Neural progenitor cell (in vitro differentiated cells): ENCODE data around the gene HMGB3. TPM values are rescaled to one million over a fixed set of nuclear protein-coding genes. Genes with fewer than 3 reads are reported as not detected.

Experiments
- DNase-seq: peaks from one replicate; pipeline ENCODE4 v3.0.0-alpha.2; 2016; ENCODE audit warnings: low spot score
- H2AFZ ChIP-seq: fragments of 200-600 bp; sonication (generic); replicated peaks from 2 replicates; pipeline ENCODE4 v1.6.1; 2016; ENCODE audit warnings: antibody characterized with exemption
- H3F3A ChIP-seq: fragments of 200-600 bp; sonication (generic); 2 replicates; pipeline ENCODE4 v1.6.1; 2016; ENCODE audit warnings: antibody characterized with exemption, low read depth
- H3K27ac ChIP-seq: fragments of 200-600 bp; sonication (generic); 2 replicates; pipeline ENCODE4 v1.5.1; 2016; ENCODE audit warnings: mild to moderate bottlenecking
- H3K27me3 ChIP-seq: fragments of 200-600 bp; sonication (generic); 2 replicates; pipeline ENCODE4 v1.6.1; 2016; ENCODE audit warnings: mild to moderate bottlenecking, moderate library complexity
- H3K36me3 ChIP-seq: fragments of 200-600 bp; sonication (generic); 2 replicates; pipeline ENCODE4 v1.5.1; 2016
- H3K4me1 ChIP-seq: fragments of 200-600 bp; sonication (generic); 2 replicates; pipeline ENCODE4 v1.6.1; 2016; ENCODE audit warnings: mixed run types
- H3K4me2 ChIP-seq: fragments of 200-600 bp; sonication (generic); 2 replicates; pipeline ENCODE4 v1.6.1; 2016
- H3K4me3 ChIP-seq: fragments of 200-600 bp; sonication (generic); 2 replicates; pipeline ENCODE4 v1.5.1; 2016
- H3K79me2 ChIP-seq: fragments of 200-600 bp; sonication (generic); 2 replicates; pipeline ENCODE4 v1.6.1; 2016; ENCODE audit warnings: low read depth
- H3K9ac ChIP-seq: fragments of 200-600 bp; sonication (generic); 2 replicates; pipeline ENCODE4 v1.6.1; 2016
- H3K9me3 ChIP-seq: fragments of 200-600 bp; sonication (generic); 2 replicates; pipeline ENCODE4 v1.5.1; 2016; ENCODE audit warnings: low read depth
- H4K20me1 ChIP-seq: fragments of 200-600 bp; sonication (generic); 2 replicates; pipeline ENCODE4 v1.6.1; 2016; ENCODE audit warnings: low read depth
- H3K27ac Mint-ChIP-seq: 3 replicates; pipeline ENCODE4 v1.8.0; 2021; ENCODE audit warnings: mixed read lengths
- H3K27me3 Mint-ChIP-seq: 2 replicates; pipeline ENCODE4 v1.8.0; 2022; ENCODE audit warnings: low read depth, mild to moderate bottlenecking, inconsistent platforms, moderate library complexity, mixed read lengths; ENCODE audit not compliant: insufficient read depth
- H3K36me3 Mint-ChIP-seq: 3 replicates; pipeline ENCODE4 v1.8.0; 2021; ENCODE audit warnings: mixed read lengths
- H3K4me1 Mint-ChIP-seq: 3 replicates; pipeline ENCODE4 v1.8.0; 2021; ENCODE audit warnings: mixed read lengths
- H3K4me3 Mint-ChIP-seq: 3 replicates; pipeline ENCODE4 v1.8.0; 2021; ENCODE audit warnings: mild to moderate bottlenecking, moderate library complexity, mixed read lengths
- H3K9me3 Mint-ChIP-seq: 3 replicates; pipeline ENCODE4 v1.8.0; 2020; ENCODE audit warnings: mixed read lengths
- CTCF ChIP-seq: fragments of 200-600 bp; sonication (generic); IDR thresholded peaks from 2 replicates; pipeline ENCODE4 v1.5.1; 2017; ENCODE audit warnings: antibody characterized with exemption, mild to moderate bottlenecking
- EZH2 ChIP-seq: fragments of 200-600 bp; sonication (generic); IDR thresholded peaks from 2 replicates; pipeline ENCODE4 v1.6.1; 2017; ENCODE audit warnings: antibody characterized with exemption, mild to moderate bottlenecking, moderate library complexity
- EZH2phosphoT487 ChIP-seq: fragments of 200-600 bp; sonication (generic); IDR thresholded peaks from 2 replicates; pipeline ENCODE4 v1.6.1; 2017; ENCODE audit warnings: antibody characterized with exemption
- total RNA-seq: library from RNA; depleted of rRNA; stranded (reverse); fragments of >200 nt; gene quantifications from 2 replicates; pipeline ENCODE4 v1.2.3, GENCODE V29; 2015; ENCODE audit warnings: low replicate concordance

HMGB3 gene
- total RNA-seq, 1 donor from 2014 or later = 187 TPM

GRCh38 chrX:150989420-150989819, 6.3 kb downstream of the HMGB3 start:
- Mint-ChIP-seq H3K36me3 (peaks cover 12% of the 10 kb centered on the region), H3K4me1 (peaks cover 13% of the 10 kb centered on the region), H3K4me3 (no peak overlapping the region), H3K9me3 (peaks cover 9% of the 10 kb centered on the region), H3K27me3 (peaks cover 6% of the 10 kb centered on the region), H3K27ac (no peak overlapping the region)
- DNase-seq = no peak
- no peaks in the 10 kb centered on the region for H3K36me3 ChIP-seq
- no peak overlapping the region for H2AFZ ChIP-seq
- H3K79me2 ChIP-seq = peaks cover 22% of the 10 kb centered on the region
- H3K9me3 ChIP-seq = no peaks in the 10 kb centered on the region
- H3K27me3 ChIP-seq = no peaks in the 10 kb centered on the region
- no peak overlapping the region for H3K9ac ChIP-seq
- peaks cover 30% of the 10 kb centered on the region for H4K20me1 ChIP-seq
- TF ChIP-seq EZH2phosphoT487 = no peak
- no peak for TF ChIP-seq EZH2
- no peak overlapping the region for H3K27ac ChIP-seq
- no peak overlapping the region for H3K4me2 ChIP-seq
- peaks cover 7% of the 10 kb centered on the region for H3F3A ChIP-seq
- no peaks in the 10 kb centered on the region for H3K4me1 ChIP-seq
- no peak overlapping the region for H3K4me3 ChIP-seq

- H3K4me1 Mint-ChIP-seq = peaks cover under 1% of the 10 kb centered on the region
- H3K9ac ChIP-seq = no peak overlapping the region
- H3F3A ChIP-seq = peaks cover 7% of the 10 kb centered on the region
- H3K79me2 ChIP-seq = peaks cover 8% of the 10 kb centered on the region
- H3K9me3 ChIP-seq = no peaks in the 10 kb centered on the region
- no peaks in the 10 kb centered on the region for H3K27me3 ChIP-seq
- H3K4me1 ChIP-seq = no peaks in the 10 kb centered on the region
- no peaks in the 10 kb centered on the region for H3K36me3 ChIP-seq
- peaks cover 8% of the 10 kb centered on the region for H3K36me3 Mint-ChIP-seq
- peaks cover 5% of the 10 kb centered on the region for H3K9me3 Mint-ChIP-seq
- no peak overlapping the region for H2AFZ ChIP-seq
- H3K27ac Mint-ChIP-seq = no peak overlapping the region
- TF ChIP-seq EZH2phosphoT487 (no peak), CTCF (no peak)
- H3K4me3 ChIP-seq = no peak overlapping the region
- H3K27me3 Mint-ChIP-seq = no peaks in the 10 kb centered on the region
- no peak overlapping the region for H3K4me2 ChIP-seq
- peaks cover 16% of the 10 kb centered on the region for H4K20me1 ChIP-seq
- H3K4me3 Mint-ChIP-seq = no peak overlapping the region
- no peak for DNase-seq
- no peak overlapping the region for H3K27ac ChIP-seq
Measured at GRCh38 chrX:150990910-150991309, 7.8 kb downstream of the HMGB3 start.

- H3K4me2 ChIP-seq = no peak overlapping the region
- H3F3A ChIP-seq = no peaks in the 10 kb centered on the region
- no peaks in the 10 kb centered on the region for H3K9me3 ChIP-seq
- H3K4me3 ChIP-seq = no peak overlapping the region
- no peak for DNase-seq
- H4K20me1 ChIP-seq = no peaks in the 10 kb centered on the region
- H3K9me3 Mint-ChIP-seq = peaks cover 4% of the 10 kb centered on the region
- H3K27ac Mint-ChIP-seq = no peak overlapping the region
- no peak overlapping the region for H2AFZ ChIP-seq
- H3K27ac ChIP-seq = no peak overlapping the region
- H3K9ac ChIP-seq = no peak overlapping the region
- TF ChIP-seq CTCF (no peak), EZH2phosphoT487 (no peak), EZH2 (no peak)
- no peaks in the 10 kb centered on the region for H3K4me1 Mint-ChIP-seq
- no peaks in the 10 kb centered on the region for H3K79me2 ChIP-seq
- H3K36me3 ChIP-seq = no peaks in the 10 kb centered on the region
- H3K4me3 Mint-ChIP-seq = no peak overlapping the region
- peaks cover 4% of the 10 kb centered on the region for H3K27me3 Mint-ChIP-seq
- no peaks in the 10 kb centered on the region for H3K36me3 Mint-ChIP-seq
- H3K4me1 ChIP-seq = no peaks in the 10 kb centered on the region
- H3K27me3 ChIP-seq = no peaks in the 10 kb centered on the region
Measured at GRCh38 chrX:151000861-151001331, 17.8 kb downstream of the HMGB3 start.

GRCh38 chrX:151004085-151004484, 20.9 kb downstream of the HMGB3 start:
- Histone ChIP-seq H3K9me3 (no peaks in the 10 kb centered on the region), H3K27ac (no peak overlapping the region), H3K27me3 (no peaks in the 10 kb centered on the region), H3K79me2 (no peaks in the 10 kb centered on the region), H4K20me1 (no peaks in the 10 kb centered on the region), H2AFZ (no peak overlapping the region), H3K9ac (no peak overlapping the region), H3K4me1 (no peaks in the 10 kb centered on the region), H3K36me3 (no peaks in the 10 kb centered on the region), H3F3A (no peaks in the 10 kb centered on the region), H3K4me3 (no peak overlapping the region), H3K4me2 (no peak overlapping the region)
- DNase-seq = peak; percentile 21
- H3K27ac Mint-ChIP-seq = no peak overlapping the region
- peaks cover 3% of the 10 kb centered on the region for H3K9me3 Mint-ChIP-seq
- TF ChIP-seq CTCF = peak; percentile 36
- TF ChIP-seq EZH2 = no peak
- H3K36me3 Mint-ChIP-seq = no peaks in the 10 kb centered on the region
- H3K4me3 Mint-ChIP-seq = no peak overlapping the region
- peaks cover 4% of the 10 kb centered on the region for H3K27me3 Mint-ChIP-seq
- no peaks in the 10 kb centered on the region for H3K4me1 Mint-ChIP-seq
